WTC11 (cell line): ENCODE results near the gene MAN2B2. TPM values are rescaled to one million over a fixed set of nuclear protein-coding genes. Genes with fewer than 3 reads are reported as not detected.

Source experiments
- ATAC-seq: fragments of 200-7000 bp; cut with Tn5 transposase; 2 replicates; pipeline ENCODE4 v1.10.0; 2021; ENCODE audit warnings: mild to moderate bottlenecking, moderate library complexity
- CTCF ChIA-PET: fragments of 300-600 bp; sonication (Branson Sonifier 250); formaldehyde crosslinking; loops from one replicate; lab custom pipeline; 2021; ENCODE audit warnings: antibody characterized with exemption; lab: Charles Lee
- POLR2A ChIA-PET: fragments of 350-600 bp; sonication (Branson Sonifier 250); formaldehyde crosslinking; loops from one replicate; lab custom pipeline; 2021; ENCODE audit warnings: antibody characterized with exemption; lab: Charles Lee
- DNase-seq: peaks from one replicate; pipeline ENCODE4 v3.0.0; 2021; ENCODE audit warnings: low spot score
- H3K27ac Mint-ChIP-seq: 2 replicates; pipeline ENCODE4 v1.8.0; 2021; ENCODE audit warnings: mixed read lengths
- H3K27me3 Mint-ChIP-seq: 2 replicates; pipeline ENCODE4 v1.8.0; 2021; ENCODE audit warnings: low read depth, mild to moderate bottlenecking, moderate library complexity, mixed read lengths
- H3K36me3 Mint-ChIP-seq: 2 replicates; pipeline ENCODE4 v1.8.0; 2021; ENCODE audit warnings: mixed read lengths
- H3K4me1 Mint-ChIP-seq: 2 replicates; pipeline ENCODE4 v1.8.0; 2022; ENCODE audit warnings: mixed read lengths
- H3K4me3 Mint-ChIP-seq: 2 replicates; pipeline ENCODE4 v1.8.0; 2021; ENCODE audit warnings: mild to moderate bottlenecking, moderate library complexity, mixed read lengths
- H3K9me3 Mint-ChIP-seq: 2 replicates; pipeline ENCODE4 v1.8.0; 2021; ENCODE audit warnings: mixed read lengths
- AFF4 ChIP-seq: sonication (generic); formaldehyde crosslinking; IDR thresholded peaks from 2 replicates; pipeline ENCODE4 v1.8.1; 2023; ENCODE audit warnings: mild to moderate bottlenecking, missing genetic modification reagents, borderline replicate concordance
- CREM ChIP-seq: sonication (generic); formaldehyde crosslinking; IDR thresholded peaks from 2 replicates; pipeline ENCODE4 v1.8.1; 2022; ENCODE audit warnings: mild to moderate bottlenecking, missing genetic modification reagents, moderate library complexity
- ERG ChIP-seq: fragments of 250-450 bp; sonication (Bioruptor Pico); IDR thresholded peaks from 2 replicates; pipeline ENCODE4 v1.8.0; 2021; ENCODE audit warnings: mild to moderate bottlenecking
- FOXP1 ChIP-seq: sonication (generic); formaldehyde crosslinking; IDR thresholded peaks from 2 replicates; pipeline ENCODE4 v1.8.0; 2022; ENCODE audit warnings: missing genetic modification reagents, mild to moderate bottlenecking, moderate library complexity, borderline replicate concordance
- HMGA2 ChIP-seq: fragments of 250-450 bp; sonication (Bioruptor Pico); IDR thresholded peaks from 2 replicates; pipeline ENCODE4 v1.4.0; 2021; ENCODE audit warnings: mild to moderate bottlenecking, moderate library complexity
- IRF1 ChIP-seq: sonication (generic); formaldehyde crosslinking; IDR thresholded peaks from 2 replicates; pipeline ENCODE4 v1.8.0; 2023; ENCODE audit warnings: missing genetic modification reagents
- NFATC4 ChIP-seq: fragments of 250-450 bp; sonication (Bioruptor Pico); IDR thresholded peaks from 2 replicates; pipeline ENCODE4 v1.9.0; 2021; ENCODE audit warnings: mild to moderate bottlenecking
- NFYB ChIP-seq: sonication (generic); formaldehyde crosslinking; conservative IDR thresholded peaks from 2 replicates; pipeline ENCODE4 v1.8.0; 2022; ENCODE audit warnings: low read depth, missing genetic modification reagents
- USF2 ChIP-seq: sonication (generic); formaldehyde crosslinking; IDR thresholded peaks from 2 replicates; pipeline ENCODE4 v1.8.1; 2023; ENCODE audit warnings: mild to moderate bottlenecking, missing genetic modification reagents, moderate library complexity
- ZBTB43 ChIP-seq: sonication (generic); formaldehyde crosslinking; IDR thresholded peaks from 2 replicates; pipeline ENCODE4 v1.8.1; 2023; ENCODE audit warnings: mild to moderate bottlenecking, missing genetic modification reagents
- ZNF121 ChIP-seq: sonication (generic); formaldehyde crosslinking; IDR thresholded peaks from 2 replicates; pipeline ENCODE4 v1.8.0; 2023; ENCODE audit warnings: missing genetic modification reagents
- ZNF138 ChIP-seq: sonication (generic); formaldehyde crosslinking; conservative IDR thresholded peaks from 2 replicates; pipeline ENCODE4 v1.8.1; 2022; ENCODE audit warnings: mild to moderate bottlenecking, moderate library complexity, missing genetic modification reagents
- ZNF263 ChIP-seq: sonication (generic); formaldehyde crosslinking; IDR thresholded peaks from 2 replicates; pipeline ENCODE4 v1.8.1; 2022; ENCODE audit warnings: low read depth, mild to moderate bottlenecking, moderate library complexity, missing genetic modification reagents
- ZNF281 ChIP-seq: sonication (generic); formaldehyde crosslinking; IDR thresholded peaks from 2 replicates; pipeline ENCODE4 v1.8.0; 2023; ENCODE audit warnings: mild to moderate bottlenecking, missing genetic modification reagents
- total RNA-seq: library from RNA; stranded (reverse); gene quantifications from 3 replicates; pipeline ENCODE4 v1.2.3, GENCODE V29; 2021

Gene MAN2B2
- total RNA-seq, 1 experiment from 2014 or later, result 6.3 TPM

- no peak for TF ChIP-seq ZNF281 (CRISPR knock-in tag)
- peak; percentile 17; the same call in 1 of the 2 replicates for TF ChIP-seq ZBTB43 (CRISPR knock-in tag)
- no peak for TF ChIP-seq AFF4 (CRISPR knock-in tag)
- TF ChIP-seq ZNF121 (CRISPR knock-in tag), result 0 out of 2 replicates have a peak, but pooled peaks have one; percentile 7
Measured at GRCh38 chr4:6574747-6575502, at the start of gene MAN2B2 (continued).

GRCh38 chr4:6525474-6525873, 49.5 kb upstream of the MAN2B2 start:
- Mint-ChIP-seq H3K4me1 (peaks cover 26% of the 10 kb centered on the region), H3K27ac (no peak overlapping the region), H3K4me3 (no peak overlapping the region), H3K9me3 (no peaks in the 10 kb centered on the region), H3K27me3 (no peaks in the 10 kb centered on the region; the same call in 1 of the 2 replicates), H3K36me3 (no peaks in the 10 kb centered on the region)
- ChIA-PET CTCF (interaction anchor here (1.5 kb wide), 1 partner anchor 194 kb away, joined by 8 read pairs; no protein-coding TSS in a partner anchor), POLR2A (no interaction called here)
- TF ChIP-seq ZNF121 (CRISPR knock-in tag) (no peak), HMGA2 (CRISPR knock-in tag) (no peak), ZNF138 (no peak), NFYB (CRISPR knock-in tag) (no peak), NFATC4 (CRISPR knock-in tag) (no peak), FOXP1 (CRISPR knock-in tag) (no peak), ZNF263 (no peak), IRF1 (CRISPR knock-in tag) (no peak), USF2 (CRISPR knock-in tag) (no peak), CREM (CRISPR knock-in tag) (no peak), ERG (CRISPR knock-in tag) (no peak)
- ATAC-seq (no peak), DNase-seq (no peak)
